K562 (cell line): ENCODE data around the gene RAE1. TPM values are rescaled to one million over a fixed set of nuclear protein-coding genes. Genes with fewer than 3 reads are reported as not detected.

ENCODE experiments used
- ATAC-seq: fragments of 200-7000 bp; cut with Tn5 transposase; 3 replicates; pipeline ENCODE4 v1.9.1; 2020; ENCODE audit warnings: moderate library complexity
- BruUV-seq: library from RNA; stranded (reverse); fragments of 400-500 nt; replicated peaks from 2 replicates; lab custom pipeline; 2021; lab: Mats Ljungman, UMichigan
- CTCF ChIA-PET: fragments of 300-600 bp; formaldehyde crosslinking; extraction: SDS; loops from one replicate; lab custom pipeline; 2021; ENCODE audit warnings: low intra/inter-chr PET ratio; lab: Yijun Ruan, JAX
- POLR2A ChIA-PET: fragments of 300-600, 350-650 bp; sonication (Branson Sonifier 250); formaldehyde crosslinking; extraction: SDS; loops from one replicate; lab custom pipeline; 2021; ENCODE audit warnings: antibody characterized with exemption, inconsistent platforms; lab: Yijun Ruan, JAX
- DNase-seq, 4 experiments: peaks; one replicate each; pipeline versions ENCODE4 v3.0.0 to v3.0.0-alpha.2; 2011 to 2018; ENCODE audit warnings: low spot score in 3 of 4, mixed read lengths in 3 of 4; ENCODE audit errors: extremely low read depth in 1 of 4
- FAIRE-seq: peaks from 2 replicates; lab custom pipeline; 2011; peaks lifted over from hg19 to GRCh38; lab: Jason Lieb, UNC
- H2AFZ ChIP-seq: 2 replicates; pipeline ENCODE4 v1.6.0; 2011; ENCODE audit warnings: low read depth, low read length, control low read depth, inconsistent platforms
- H3K27ac ChIP-seq: fragments of 200-600 bp; 3 replicates; pipeline ENCODE4 v1.8.0; 2011; ENCODE audit warnings: low read depth, mild to moderate bottlenecking, control low read depth, inconsistent platforms, low read length, moderate library complexity, mixed read lengths; ENCODE audit errors: extremely low read depth
- H3K27me3 ChIP-seq, 2 experiments: fragments of 300-600 bp in 1 of 2; 2 replicates in 1 of 2; 3 replicates in 1 of 2; pipeline versions ENCODE4 v1.6.0 to v1.8.0; 2011; ENCODE audit warnings: inconsistent platforms in 2 of 2, low read length in 2 of 2, mild to moderate bottlenecking in 1 of 2, mixed read lengths in 1 of 2, moderate library complexity in 1 of 2; ENCODE audit not compliant: control insufficient read depth in 2 of 2, insufficient read depth in 2 of 2
- H3K36me3 ChIP-seq: fragments of 300-600 bp; 3 replicates; pipeline ENCODE4 v1.8.0; 2011; ENCODE audit warnings: mild to moderate bottlenecking, low read length, inconsistent platforms; ENCODE audit not compliant: control insufficient read depth, insufficient read depth
- H3K4me1 ChIP-seq, 2 experiments: fragments of 200-600 bp in 1 of 2; replicated peaks in 1 of 2; 2 replicates in 1 of 2; 3 replicates in 1 of 2; pipeline versions ENCODE4 v1.5.1 to v1.8.0; 2011; ENCODE audit warnings: inconsistent platforms in 2 of 2, low read length in 2 of 2, mild to moderate bottlenecking in 1 of 2, mixed read lengths in 1 of 2, moderate library complexity in 1 of 2; ENCODE audit not compliant: control insufficient read depth in 2 of 2, insufficient read depth in 2 of 2
- H3K4me2 ChIP-seq: 2 replicates; pipeline ENCODE4 v1.6.1; 2011; ENCODE audit warnings: low read length, control low read depth, inconsistent platforms, mixed read lengths; ENCODE audit not compliant: insufficient read depth
- H3K4me3 ChIP-seq: fragments of 200-600 bp; sonication (generic), shearing (Covaris generic); 2 replicates; pipeline ENCODE4 v1.5.1; 2016; ENCODE audit warnings: control low read depth, inconsistent platforms
- H3K79me2 ChIP-seq: fragments of 200-600 bp; 3 replicates; pipeline ENCODE4 v1.8.0; 2011; ENCODE audit warnings: low read length, inconsistent platforms; ENCODE audit not compliant: control insufficient read depth, insufficient read depth
- H3K9ac ChIP-seq, 2 experiments: 2 replicates each; pipeline versions ENCODE4 v1.6.0 to v1.6.1; 2011; ENCODE audit warnings: low read depth in 2 of 2, low read length in 2 of 2, control low read depth in 1 of 2, inconsistent platforms in 1 of 2, mild to moderate bottlenecking in 1 of 2, mixed read lengths in 1 of 2; ENCODE audit not compliant: insufficient read depth in 1 of 2
- H3K9me1 ChIP-seq: one replicate; pipeline ENCODE4 v1.6.0; 2011; ENCODE audit warnings: inconsistent platforms, mild to moderate bottlenecking, low read length, moderate library complexity; ENCODE audit not compliant: control insufficient read depth, insufficient read depth
- H3K9me3 ChIP-seq: replicated peaks from 2 replicates; pipeline ENCODE4 v1.5.1; 2011; ENCODE audit warnings: low read depth, low read length, inconsistent platforms; ENCODE audit not compliant: control insufficient read depth, insufficient read depth
- H4K20me1 ChIP-seq: replicated peaks from 2 replicates; pipeline ENCODE4 v1.6.1; 2011; ENCODE audit warnings: low read length, inconsistent platforms, mixed read lengths; ENCODE audit not compliant: control insufficient read depth, insufficient read depth
- CEBPZ ChIP-seq: fragments of 150-350 bp; IDR thresholded peaks from 2 replicates; pipeline ENCODE4 v1.6.1; 2014; ENCODE audit warnings: low read depth, mild to moderate bottlenecking, low read length, borderline replicate concordance
- GTF2E2 ChIP-seq: fragments of 200-800 bp; sonication (Bioruptor generic); IDR thresholded peaks from 2 replicates; pipeline ENCODE4 v1.6.1; 2016; ENCODE audit warnings: missing genetic modification characterization, missing compliant biosample characterization
- HMBOX1 ChIP-seq: sonication (generic); IDR thresholded peaks from 2 replicates; pipeline ENCODE4 v1.6.1; 2016
- RFX7 ChIP-seq: fragments of 250-450 bp; sonication (Bioruptor Pico); IDR thresholded peaks from 2 replicates; pipeline ENCODE4 v1.5.1; 2021; ENCODE audit warnings: mild to moderate bottlenecking
- WGBS: fragments of 100-300 bp; shearing (Covaris generic); methylation state at CpG from one replicate; pipeline ENCODE4 v1.1.6; 2016; ENCODE audit warnings: low coverage, mixed read lengths; ENCODE audit not compliant: insufficient coverage; ENCODE audit errors: missing lambda C conversion rate; 5-methylcytosine and 5-hydroxymethylcytosine counted together
- in situ Hi-C: fragments of 300-500 bp; cut with MboI; formaldehyde crosslinking; loops from 4 replicates; pipeline ENCODE4 v1.15.0; 2018; ENCODE audit warnings: inconsistent platforms, mixed read lengths
- intact Hi-C: fragments of 100-400 bp; cut with micrococcal nuclease; formaldehyde crosslinking; loops from 2 replicates; pipeline ENCODE4 v1.14.2; 2022
- polyA plus RNA-seq, 8 experiments: library from polyadenylated mRNA; depleted of rRNA in 4 of 8; stranded (reverse) in 5 of 8; unstranded in 3 of 8; fragments of >200 nt; fragmentation: Nextera tagmentation in 2 of 8; fragmentation: Illumina TruSeq in 1 of 8; extraction: Ambion mirVana in 2 of 8; extraction: Trizol in 1 of 8; gene quantifications; 2 replicates each; pipeline versions ENCODE4 v1.2.1 to v1.2.3, GENCODE V29; 2011 to 2014; ENCODE audit warnings: inconsistent platforms in 1 of 8, missing spikeins in 1 of 8
- total RNA-seq, 7 experiments: library from RNA; depleted of rRNA in 6 of 7; stranded (reverse); fragments of >200 nt in 6 of 7; fragmentation: Illumina TruSeq in 2 of 7; extraction: Trizol in 2 of 7; gene quantifications; 2 replicates each; pipeline versions ENCODE4 v1.2.1 to v1.2.3, GENCODE V29; 2011 to 2021; ENCODE audit warnings: low replicate concordance in 1 of 7

RAE1 gene
- total and polyA plus RNA-seq, 9 of the 15 experiments (the other 6 are each of a cell fraction or from before 2014, with no cell fraction given) = 33.7 to 248 (median 77.7) TPM

GRCh38 chr20:57370316-57370715 is 19.3 kb downstream of the RAE1 start:
- H3K9ac ChIP-seq = no peak overlapping the region
- H3K9me1 ChIP-seq = no peaks in the 10 kb centered on the region
- no peak for ATAC-seq
- H3K4me1 ChIP-seq = peaks cover 0 to 3% of the 10 kb centered on the region in 2 experiments; a peak in 1 of 5 replicates
- H3K4me2 ChIP-seq = no peak overlapping the region
- H3K36me3 ChIP-seq = peaks cover 100% of the 10 kb centered on the region
- 0 out of 2 replicates have a peak, but pooled peaks cover 3% of the 10 kb centered on the region for H4K20me1 ChIP-seq
- TF ChIP-seq CEBPZ = no peak
- TF ChIP-seq RFX7 (CRISPR knock-in tag) = no peak
- TF ChIP-seq HMBOX1 = no peak
- TF ChIP-seq GTF2E2 (tag) = no peak
- TF ChIP-seq, all 486 proteins: peak for 0
- CTCF ChIA-PET = no interaction called here
- H2AFZ ChIP-seq = no peak overlapping the region
- 96% methylated on average over 9 of the region's 9 CpGs for WGBS
- H3K79me2 ChIP-seq = no peaks in the 10 kb centered on the region
- H3K9me3 ChIP-seq = no peaks in the 10 kb centered on the region
- DNase-seq = no peak
- no peak overlapping the region for H3K27ac ChIP-seq
- H3K4me3 ChIP-seq = no peak overlapping the region
- in situ Hi-C loops (no loop called here), intact Hi-C loops (no loop called here)
- no peaks in the 10 kb centered on the region for H3K27me3 ChIP-seq
- BruUV-seq = no TSS peak
- POLR2A ChIA-PET = interaction anchor here (0.6 to 0.9 kb wide), 3 partner anchors 17 to 223 kb away, joined by 3 read pairs; no protein-coding TSS in a partner anchor
- FAIRE-seq = no peak
